Skeletal muscle tissue (tissue), 4 donors: ENCODE data around the gene NRXN2. TPM values are rescaled to one million over a fixed set of nuclear protein-coding genes. Genes with fewer than 3 reads are reported as not detected.

Experiments used
- H3K27ac ChIP-seq: one replicate; pipeline ENCODE4 v1.7.0; 2013; ENCODE audit warnings: mild to moderate bottlenecking, low read depth, low read length, inconsistent platforms
- H3K27me3 ChIP-seq, 3 donors: one replicate each; pipeline ENCODE4 v1.7.0; 2013; ENCODE audit warnings: low read length in 3 of 3; ENCODE audit not compliant: control insufficient read depth in 3 of 3, insufficient read depth in 3 of 3
- H3K36me3 ChIP-seq, 3 donors: one replicate each; pipeline ENCODE4 v1.7.0; 2013; ENCODE audit warnings: low read length in 3 of 3; ENCODE audit not compliant: control insufficient read depth in 3 of 3, insufficient read depth in 3 of 3
- H3K4me1 ChIP-seq, 3 donors: one replicate each; pipeline ENCODE4 v1.7.0; 2013; ENCODE audit warnings: low read length in 3 of 3, mild to moderate bottlenecking in 3 of 3; ENCODE audit not compliant: control insufficient read depth in 3 of 3, insufficient read depth in 3 of 3
- H3K4me3 ChIP-seq, 3 donors: one replicate each; pipeline ENCODE4 v1.7.0; 2013; ENCODE audit warnings: low read length in 3 of 3
- H3K9ac ChIP-seq, 3 donors: one replicate each; pipeline ENCODE4 v1.7.0; 2013; ENCODE audit warnings: low read length in 3 of 3, mild to moderate bottlenecking in 3 of 3, moderate library complexity in 2 of 3, low read depth in 1 of 3
- H3K9me3 ChIP-seq, 3 donors: one replicate each; pipeline ENCODE4 v1.7.0; 2013; ENCODE audit warnings: low read length in 3 of 3; ENCODE audit not compliant: control insufficient read depth in 3 of 3
- total RNA-seq: library from RNA; depleted of rRNA; stranded (reverse); fragments of >200 nt; gene quantifications from one replicate; pipeline ENCODE4 v1.2.3, GENCODE V29; 2014
- donor health status: Osteomylitis.

Gene NRXN2
- total RNA-seq, 1 donor from 2014 or later: 9.4 TPM

DNA sequence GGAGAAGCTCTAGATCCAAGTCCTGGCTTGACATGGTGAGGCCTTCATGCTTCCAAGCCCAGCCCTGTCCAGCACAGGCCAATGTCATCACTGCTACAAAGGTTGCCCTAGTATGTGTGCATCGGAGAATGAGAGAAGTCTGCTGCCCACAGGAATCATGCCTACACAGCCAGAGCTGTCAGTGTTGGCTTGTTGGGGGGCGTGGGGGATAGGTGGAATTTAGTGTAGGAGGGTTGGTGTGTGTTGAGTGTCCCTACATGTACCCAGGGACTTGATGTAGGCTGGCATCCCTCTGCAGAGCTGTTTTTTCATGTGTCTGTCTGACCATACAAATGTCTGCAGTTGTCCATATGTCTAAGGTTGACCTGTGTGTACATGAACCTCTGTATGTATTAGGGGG lies 94.4 kb downstream of the NRXN2 start:
- no peaks in the 10 kb centered on the region for H3K4me1 ChIP-seq
- H3K36me3 ChIP-seq: peaks cover 0 to 5% (median 0%) of the 10 kb centered on the region in 3 donors
- H3K9ac ChIP-seq: no peak overlapping the region
- no peak overlapping the region for H3K27ac ChIP-seq
- H3K4me3 ChIP-seq: no peak overlapping the region
- peaks cover 0 to 26% (median 8%) of the 10 kb centered on the region in 3 donors for H3K27me3 ChIP-seq
- H3K9me3 ChIP-seq: no peaks in the 10 kb centered on the region

DNA sequence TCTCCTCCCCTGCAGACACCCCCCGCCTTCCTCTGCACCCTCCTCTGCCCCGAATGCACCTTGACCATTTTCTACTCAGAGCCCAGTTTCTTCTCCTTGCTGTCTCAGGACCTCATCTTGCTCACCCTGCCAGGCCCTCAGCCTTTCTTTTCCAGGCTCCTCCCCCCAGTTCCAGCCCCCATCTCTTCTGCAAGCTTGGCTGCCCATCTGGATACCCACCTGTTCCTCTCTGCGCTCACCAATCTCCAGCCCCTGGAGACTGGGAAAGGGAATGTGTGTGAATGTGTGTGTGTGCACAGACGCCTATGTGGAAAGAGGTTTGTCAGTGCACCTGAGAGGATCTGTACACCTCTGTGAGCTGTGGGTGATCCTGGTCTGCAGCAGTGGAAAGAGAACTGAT lies 95.6 kb downstream of the NRXN2 start:
- H3K4me1 ChIP-seq: no peaks in the 10 kb centered on the region
- no peak overlapping the region for H3K4me3 ChIP-seq
- peaks cover 0 to 5% (median 0%) of the 10 kb centered on the region in 3 donors for H3K36me3 ChIP-seq
- no peaks in the 10 kb centered on the region for H3K9me3 ChIP-seq
- H3K27ac ChIP-seq: no peak overlapping the region
- H3K27me3 ChIP-seq: peaks cover 0 to 16% (median 6%) of the 10 kb centered on the region in 3 donors
- no peak overlapping the region for H3K9ac ChIP-seq

DNA sequence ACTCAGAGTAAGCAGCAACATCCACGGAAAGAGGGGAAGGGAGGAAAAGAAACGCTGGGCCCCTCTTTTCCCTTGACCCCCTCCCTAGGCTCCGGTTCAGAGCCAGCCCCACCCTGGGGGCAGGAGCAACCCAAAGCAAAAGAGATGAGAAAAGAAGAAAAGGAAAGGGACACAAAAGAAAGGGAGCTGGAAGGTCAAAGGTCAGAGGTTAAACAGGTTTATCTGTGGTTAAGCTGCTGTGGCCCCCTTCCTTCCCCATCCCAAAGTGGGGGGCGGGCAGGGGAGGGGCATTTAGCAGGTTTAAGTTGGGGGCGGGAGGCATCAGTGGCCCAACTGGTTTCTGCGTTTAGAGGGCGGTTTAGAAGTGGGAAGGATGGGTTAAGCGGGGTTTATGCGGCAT lies 96.4 kb downstream of the NRXN2 start:
- no peak overlapping the region for H3K4me3 ChIP-seq
- no peaks in the 10 kb centered on the region for H3K9me3 ChIP-seq
- H3K36me3 ChIP-seq: peaks cover 0 to 3% (median 0%) of the 10 kb centered on the region in 3 donors
- no peak overlapping the region for H3K27ac ChIP-seq
- no peak overlapping the region for H3K9ac ChIP-seq
- peaks cover 0 to 10% (median 3%) of the 10 kb centered on the region in 3 donors for H3K27me3 ChIP-seq
- no peaks in the 10 kb centered on the region for H3K4me1 ChIP-seq

DNA sequence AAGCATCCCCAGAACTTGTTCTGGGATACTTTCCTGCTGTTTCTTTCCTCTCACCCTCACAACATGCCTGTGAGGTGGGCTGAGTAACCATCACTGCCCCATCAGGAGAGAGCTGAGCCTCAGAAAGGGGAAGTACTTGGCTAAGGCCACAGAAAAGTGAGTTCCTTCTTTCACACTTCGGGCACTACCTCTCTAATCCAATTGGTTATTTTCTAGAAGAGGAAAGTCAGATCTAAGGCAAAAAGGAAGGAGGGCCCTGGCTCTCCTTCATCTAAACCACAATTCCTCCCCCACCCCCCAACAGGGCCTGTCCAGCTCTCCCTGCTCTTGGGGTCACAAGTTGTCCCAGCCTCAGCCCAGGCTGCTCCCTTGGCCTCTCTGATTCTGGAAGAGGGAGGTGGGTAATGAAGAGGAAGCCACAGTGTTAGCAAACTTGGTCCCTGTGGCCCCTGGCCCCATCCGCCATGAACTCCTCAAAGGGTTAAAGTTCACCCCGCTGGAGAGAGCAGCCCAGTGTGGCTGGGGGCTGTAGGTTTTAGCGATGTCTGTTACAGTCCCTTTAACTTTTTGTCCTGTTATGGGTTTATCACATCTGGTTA lies 98.0 kb downstream of the NRXN2 start:
- Histone ChIP-seq H3K4me1 (peaks cover 6 to 15% (median 11%) of the 10 kb centered on the region in 3 donors), H3K27me3 (peaks cover 0 to 3% (median 0%) of the 10 kb centered on the region in 3 donors), H3K9me3 (no peaks in the 10 kb centered on the region), H3K27ac (no peak overlapping the region), H3K9ac (no peak overlapping the region), H3K36me3 (peaks cover 0 to 3% (median 0%) of the 10 kb centered on the region in 3 donors), H3K4me3 (no peak overlapping the region)

DNA sequence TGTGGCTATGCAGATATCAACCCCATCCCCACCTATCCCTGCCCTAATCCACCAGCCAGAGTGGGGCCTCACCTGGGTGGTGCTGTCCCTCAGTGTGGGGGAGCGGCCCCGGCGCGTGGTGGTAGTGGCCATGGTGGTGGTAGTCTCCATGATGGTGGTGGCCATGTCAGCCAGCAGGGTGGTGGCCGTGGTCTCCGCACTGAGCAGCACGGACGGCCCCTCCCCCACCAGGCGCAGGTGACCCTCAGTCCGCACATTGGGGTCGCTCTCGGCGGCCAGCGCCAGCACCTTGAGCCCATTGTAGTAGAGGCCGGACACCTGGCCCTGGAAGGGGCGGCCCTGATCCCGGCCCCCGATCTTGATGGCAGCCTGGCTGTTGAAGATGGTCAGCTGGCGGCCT lies 100.3 kb downstream of the NRXN2 start:
- H3K36me3 ChIP-seq: no peaks in the 10 kb centered on the region
- no peak overlapping the region for H3K9ac ChIP-seq
- no peaks in the 10 kb centered on the region for H3K9me3 ChIP-seq
- peaks cover 6 to 20% (median 17%) of the 10 kb centered on the region in 3 donors for H3K4me1 ChIP-seq
- H3K4me3 ChIP-seq: no peak overlapping the region
- no peak overlapping the region for H3K27ac ChIP-seq
- H3K27me3 ChIP-seq: no peaks in the 10 kb centered on the region

DNA sequence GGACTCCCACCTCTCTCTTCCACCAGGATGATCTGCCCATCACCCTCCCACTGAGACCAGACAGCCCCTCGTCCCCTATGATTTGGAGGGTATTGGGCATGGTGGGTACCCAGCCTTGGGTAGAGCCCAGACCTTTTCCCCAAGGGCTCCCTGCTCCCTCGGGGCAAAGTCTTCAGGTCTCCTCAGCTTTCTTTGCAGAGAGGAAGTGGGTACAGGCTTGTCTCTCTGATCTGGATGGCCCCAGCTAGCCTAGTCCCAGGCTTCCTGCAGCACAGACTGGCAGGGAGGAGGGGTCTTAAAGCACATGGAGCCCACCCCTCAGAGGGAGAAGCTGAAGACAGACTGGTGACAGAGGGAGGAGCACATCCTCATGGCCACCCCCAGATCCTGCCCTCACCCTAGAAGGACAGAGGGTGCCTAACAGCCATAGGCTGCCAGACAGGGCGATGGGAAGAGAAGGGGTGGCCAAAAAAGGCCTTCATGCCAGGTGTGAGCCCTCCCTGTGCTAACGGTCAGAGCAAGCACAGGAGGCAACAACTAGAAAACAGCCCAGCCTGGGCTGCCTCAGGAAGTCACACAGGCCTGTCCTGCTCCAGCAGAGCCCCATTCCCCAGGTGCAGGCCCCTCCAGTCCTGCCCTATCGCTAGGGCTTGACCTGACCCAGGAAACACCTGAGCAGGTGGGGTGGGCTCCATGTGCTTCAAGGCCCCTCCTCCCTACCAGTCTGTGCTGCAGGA lies 101.5 kb downstream of the NRXN2 start:
- Histone ChIP-seq H3K27ac (peak overlapping the region; percentile 40), H3K27me3 (no peaks in the 10 kb centered on the region), H3K4me3 (no peak overlapping the region), H3K9me3 (no peaks in the 10 kb centered on the region), H3K36me3 (no peaks in the 10 kb centered on the region), H3K9ac (no peak overlapping the region), H3K4me1 (peaks cover 6 to 20% (median 17%) of the 10 kb centered on the region in 3 donors)

DNA sequence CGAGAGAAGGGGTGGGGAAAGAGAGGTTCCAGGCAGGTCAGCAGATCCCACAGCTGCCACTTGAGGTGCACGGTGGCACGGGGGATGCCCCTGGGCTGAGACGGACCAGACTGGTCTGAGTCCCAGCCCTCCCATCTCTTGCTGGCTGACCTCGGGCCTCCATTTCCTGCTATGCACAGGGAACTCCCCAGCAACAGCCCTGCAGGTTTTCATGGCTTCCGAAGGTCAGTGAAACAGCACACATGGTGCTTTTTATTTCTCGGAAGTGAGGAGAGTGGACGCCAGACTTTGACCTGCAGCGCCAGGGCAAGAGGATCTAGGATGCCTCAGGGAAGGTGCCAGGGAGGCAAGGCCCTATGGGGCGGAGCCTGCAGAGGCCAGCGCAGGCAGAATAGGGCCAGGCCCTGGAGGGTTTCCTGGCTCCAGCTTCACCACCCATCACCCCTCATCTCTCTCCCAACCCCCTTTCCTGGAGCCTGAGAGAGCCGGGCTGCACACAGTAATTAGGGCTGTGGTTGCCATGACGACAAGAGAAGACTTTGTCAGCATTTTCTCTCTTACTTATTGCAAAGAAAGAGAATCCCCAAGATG lies 102.5 kb downstream of the NRXN2 start:
- Histone ChIP-seq H3K27ac (peak overlapping the region; percentile 40), H3K27me3 (no peaks in the 10 kb centered on the region), H3K9me3 (no peaks in the 10 kb centered on the region), H3K4me3 (no peak overlapping the region), H3K9ac (peak overlapping the region in 1 of 3 donors; percentile 3), H3K4me1 (peaks cover 6 to 20% (median 17%) of the 10 kb centered on the region in 3 donors), H3K36me3 (no peaks in the 10 kb centered on the region)

DNA sequence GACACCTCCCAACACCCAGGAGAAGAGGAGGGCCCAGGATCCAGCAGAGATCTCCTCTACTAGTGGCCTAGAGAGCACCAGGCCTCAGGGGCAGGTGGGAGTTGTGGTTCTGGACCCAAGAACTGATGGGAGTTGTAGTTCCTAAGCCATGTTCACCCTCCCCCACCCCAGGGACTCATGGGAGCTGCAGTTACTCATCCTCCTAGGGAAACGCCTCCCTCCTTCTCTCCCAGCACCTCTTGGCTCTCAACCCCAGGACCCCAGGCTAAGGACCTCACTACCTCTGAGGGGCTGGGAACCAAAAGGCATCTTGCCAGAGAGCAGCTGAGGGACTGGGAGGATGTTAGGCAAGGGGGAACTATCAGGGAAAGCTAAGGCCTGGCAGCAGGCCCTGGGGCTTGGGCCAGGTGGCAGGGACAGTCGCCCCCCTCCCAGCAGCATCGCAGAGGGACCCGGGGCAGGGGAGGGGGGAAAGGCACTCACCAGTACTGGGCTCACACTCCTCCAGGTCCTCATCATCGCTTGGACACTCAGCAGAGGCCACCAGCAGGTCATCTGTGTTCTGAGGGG lies 103.1 kb downstream of the NRXN2 start:
- peak overlapping the region in 1 of 3 donors; percentile 38 for H3K9ac ChIP-seq
- H3K27ac ChIP-seq: peak overlapping the region; percentile 40
- H3K4me3 ChIP-seq: peak overlapping the region in 1 of 3 donors; percentile 41
- peaks cover 6 to 20% (median 17%) of the 10 kb centered on the region in 3 donors for H3K4me1 ChIP-seq
- no peaks in the 10 kb centered on the region for H3K9me3 ChIP-seq
- no peaks in the 10 kb centered on the region for H3K36me3 ChIP-seq
- H3K27me3 ChIP-seq: no peaks in the 10 kb centered on the region

DNA sequence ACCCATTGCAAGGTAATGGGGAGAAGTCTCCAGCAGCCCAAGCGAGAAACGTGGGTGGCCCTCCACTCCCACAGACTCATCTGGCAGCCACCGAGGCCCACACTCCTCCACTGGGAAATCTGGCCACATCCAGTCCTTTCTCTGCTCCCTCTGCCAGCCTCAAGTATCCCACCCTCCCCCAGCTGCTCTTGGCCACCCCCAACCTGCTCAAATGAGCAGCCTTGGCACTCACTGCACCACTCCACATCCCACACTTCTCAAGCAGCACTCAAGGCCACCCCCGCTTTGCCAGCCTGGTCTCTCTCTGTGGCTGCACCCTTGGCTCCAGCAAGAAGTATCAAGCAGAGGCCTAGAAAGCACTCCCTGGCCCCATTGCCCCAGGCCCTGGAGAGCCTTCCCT lies 103.8 kb downstream of the NRXN2 start:
- Histone ChIP-seq H3K9ac (peak overlapping the region in 2 of 3 donors; percentile 38 to 43), H3K27me3 (no peaks in the 10 kb centered on the region), H3K4me3 (peak overlapping the region in 1 of 3 donors; percentile 41), H3K4me1 (peaks cover 6 to 20% (median 17%) of the 10 kb centered on the region in 3 donors), H3K9me3 (no peaks in the 10 kb centered on the region), H3K36me3 (no peaks in the 10 kb centered on the region), H3K27ac (no peak overlapping the region)
